NB4 (cell line): ENCODE data around the gene CRYBA4.

Experiments used
- DNase-seq: peaks from one replicate; pipeline ENCODE4 v3.0.0; 2010; ENCODE audit warnings: low read depth
- H3K4me3 ChIP-seq: one replicate; pipeline ENCODE4 v1.5.1; 2011; ENCODE audit warnings: mild to moderate bottlenecking, low read depth, low read length, moderate library complexity
- MAX ChIP-seq: IDR thresholded peaks from 2 replicates; pipeline ENCODE4 v1.6.1; 2011; ENCODE audit warnings: low read depth, low read length
- MYC ChIP-seq: IDR thresholded peaks from 2 replicates; pipeline ENCODE4 v1.6.1; 2011; ENCODE audit warnings: low read depth, low read length
- POLR2A ChIP-seq: IDR thresholded peaks from 2 replicates; pipeline ENCODE4 v1.6.1; 2011; ENCODE audit warnings: mild to moderate bottlenecking; ENCODE audit not compliant: insufficient read length; ENCODE audit errors: extremely low read depth
- TF ChIP-seq, protein P1 (sequence below): IDR thresholded peaks from one replicate; pipeline ENCODE4 v1.5.1; 2012; ENCODE audit warnings: low read depth, low read length

CRYBA4 gene

DNA sequence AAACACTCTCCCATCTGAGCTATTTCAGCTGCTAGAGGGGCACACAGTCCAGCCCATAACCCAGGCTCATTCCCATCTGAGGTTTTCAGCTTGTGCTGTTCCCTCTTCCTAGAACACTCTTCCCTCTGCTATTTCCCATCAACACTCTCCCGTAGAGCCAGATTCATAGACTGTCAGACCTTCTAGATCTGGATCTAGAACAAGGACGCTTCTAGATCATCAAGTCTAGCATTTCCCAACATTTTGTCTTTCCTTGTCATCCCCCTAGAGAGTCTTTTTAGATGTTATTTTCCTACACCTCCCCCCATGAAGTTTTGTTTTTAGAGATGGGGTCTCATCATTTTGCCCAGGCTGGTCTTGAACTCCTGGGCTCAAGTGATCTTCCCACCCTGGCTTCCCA lies 13.4 kb downstream of the CRYBA4 start:
- TF ChIP-seq, protein P1, sequence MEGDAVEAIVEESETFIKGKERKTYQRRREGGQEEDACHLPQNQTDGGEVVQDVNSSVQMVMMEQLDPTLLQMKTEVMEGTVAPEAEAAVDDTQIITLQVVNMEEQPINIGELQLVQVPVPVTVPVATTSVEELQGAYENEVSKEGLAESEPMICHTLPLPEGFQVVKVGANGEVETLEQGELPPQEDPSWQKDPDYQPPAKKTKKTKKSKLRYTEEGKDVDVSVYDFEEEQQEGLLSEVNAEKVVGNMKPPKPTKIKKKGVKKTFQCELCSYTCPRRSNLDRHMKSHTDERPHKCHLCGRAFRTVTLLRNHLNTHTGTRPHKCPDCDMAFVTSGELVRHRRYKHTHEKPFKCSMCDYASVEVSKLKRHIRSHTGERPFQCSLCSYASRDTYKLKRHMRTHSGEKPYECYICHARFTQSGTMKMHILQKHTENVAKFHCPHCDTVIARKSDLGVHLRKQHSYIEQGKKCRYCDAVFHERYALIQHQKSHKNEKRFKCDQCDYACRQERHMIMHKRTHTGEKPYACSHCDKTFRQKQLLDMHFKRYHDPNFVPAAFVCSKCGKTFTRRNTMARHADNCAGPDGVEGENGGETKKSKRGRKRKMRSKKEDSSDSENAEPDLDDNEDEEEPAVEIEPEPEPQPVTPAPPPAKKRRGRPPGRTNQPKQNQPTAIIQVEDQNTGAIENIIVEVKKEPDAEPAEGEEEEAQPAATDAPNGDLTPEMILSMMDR: no peak
- TF ChIP-seq POLR2A: no peak
- TF ChIP-seq MAX: no peak
- no peak for TF ChIP-seq MYC
- DNase-seq: no peak

DNA sequence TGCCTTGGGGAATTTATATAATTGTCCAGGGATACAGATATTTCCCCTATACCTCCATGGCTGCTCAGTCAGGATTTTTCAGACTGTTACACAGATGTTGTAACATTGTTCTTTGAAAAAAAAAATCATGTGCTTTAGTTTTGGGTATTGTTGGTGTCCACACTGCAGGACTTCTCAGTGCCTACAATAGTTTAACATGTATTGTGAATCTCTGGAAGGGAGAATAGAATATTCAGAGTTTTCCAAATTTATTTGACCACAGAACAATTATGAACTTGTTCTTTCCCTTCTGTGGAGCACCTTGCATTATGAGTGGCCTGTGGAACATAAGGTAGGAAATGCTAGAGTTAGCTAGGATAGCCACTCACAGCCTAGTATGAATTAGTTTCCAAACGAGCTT lies 14.5 kb downstream of the CRYBA4 start:
- no peak for TF ChIP-seq MAX
- TF ChIP-seq MYC: no peak
- no peak for TF ChIP-seq POLR2A
- TF ChIP-seq, protein P1: no peak
- DNase-seq: no peak
- no peak overlapping the region for H3K4me3 ChIP-seq

More for the DNA sequence above, 13.4 kb downstream of the CRYBA4 start:
- no peak overlapping the region for H3K4me3 ChIP-seq

- peak; percentile 84 for DNase-seq
These were observed 21.0 kb downstream of the CRYBA4 start for GRCh38 chr22:26642465-26643417.

DNA sequence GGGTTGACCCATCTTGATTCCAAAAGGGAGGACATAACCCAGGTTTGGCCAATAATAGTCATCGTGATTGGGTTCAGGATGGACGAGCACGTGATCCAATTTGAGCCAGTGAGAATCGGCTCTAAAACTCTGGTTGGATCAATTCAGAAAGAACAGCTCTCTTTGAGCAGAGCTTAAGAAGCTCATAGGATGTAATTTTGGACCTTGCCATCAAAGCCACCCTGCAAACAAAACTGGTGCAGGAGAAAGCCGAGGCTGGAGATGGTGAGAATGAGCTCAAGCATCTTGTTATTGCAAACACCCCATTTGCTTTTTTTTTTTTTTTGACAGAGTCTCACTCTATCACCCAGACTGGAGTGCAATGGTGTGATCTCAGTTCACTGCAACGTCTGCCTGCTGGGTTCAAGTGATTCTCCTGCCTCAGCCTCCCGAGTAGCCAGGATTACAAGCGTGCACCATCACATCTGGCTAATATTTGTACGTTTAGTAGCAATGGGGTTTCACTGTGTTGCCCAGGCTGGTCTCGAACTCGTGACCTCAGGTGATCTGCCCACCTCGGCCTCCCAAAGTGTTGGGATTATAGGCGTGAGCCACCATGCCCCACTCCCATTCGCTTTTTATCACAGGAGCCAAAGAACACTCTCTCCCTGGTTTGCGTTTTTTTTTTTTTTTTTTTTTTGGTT lies 21.8 kb downstream of the CRYBA4 start:
- TF ChIP-seq MAX (no peak), POLR2A (no peak), MYC (no peak)
- TF ChIP-seq, protein P1: no peak
- no peak overlapping the region for H3K4me3 ChIP-seq
- DNase-seq: no peak

More at GRCh38 chr22:26642465-26643417, 21.0 kb downstream of the CRYBA4 start:
- TF ChIP-seq MYC (no peak), MAX (no peak), POLR2A (no peak)
- TF ChIP-seq, protein P1: peak; percentile 23
- H3K4me3 ChIP-seq: no peak overlapping the region

GRCh38 chr22:26646158-26646557 lies 24.4 kb downstream of the CRYBA4 start:
- DNase-seq: no peak
- H3K4me3 ChIP-seq: no peak overlapping the region
- TF ChIP-seq MYC (no peak), POLR2A (no peak), MAX (no peak)
- TF ChIP-seq, protein P1: no peak
